Body of pancreas (tissue), 4 donors: ENCODE data around the gene KIAA1671.

Experiments
- CTCF ChIP-seq, 7 experiments: fragments of 450-650 bp in 4 of 7; fragments of 200-600 bp in 3 of 7; sonication (generic) in 3 of 7; IDR thresholded peaks; one replicate each; pipeline ENCODE4 v1.5.1; 2016 to 2019; ENCODE audit warnings: antibody characterized with exemption in 7 of 7
- POLR2A ChIP-seq, 3 donors: fragments of 450-650 bp; IDR thresholded peaks; one replicate each; pipeline ENCODE4 v1.6.1; 2016; ENCODE audit warnings: antibody characterized with exemption in 3 of 3, mild to moderate bottlenecking in 2 of 3

- TF ChIP-seq CTCF (IDR thresholded peaks at IDR 0.05) = no peak
- no peak for TF ChIP-seq POLR2A (IDR thresholded peaks at IDR 0.05)
These were observed 239.9 kb downstream of the KIAA1671 start for GRCh38 chr22:25192406-25192805.
